ENCODE data around the gene PNLDC1.
"Not testable (repeated sequence)": the region's sequence is repeated elsewhere in the genome, so short reads cannot be mapped to it uniquely, and the experiment has no call there.

PNLDC1 gene

DNA sequence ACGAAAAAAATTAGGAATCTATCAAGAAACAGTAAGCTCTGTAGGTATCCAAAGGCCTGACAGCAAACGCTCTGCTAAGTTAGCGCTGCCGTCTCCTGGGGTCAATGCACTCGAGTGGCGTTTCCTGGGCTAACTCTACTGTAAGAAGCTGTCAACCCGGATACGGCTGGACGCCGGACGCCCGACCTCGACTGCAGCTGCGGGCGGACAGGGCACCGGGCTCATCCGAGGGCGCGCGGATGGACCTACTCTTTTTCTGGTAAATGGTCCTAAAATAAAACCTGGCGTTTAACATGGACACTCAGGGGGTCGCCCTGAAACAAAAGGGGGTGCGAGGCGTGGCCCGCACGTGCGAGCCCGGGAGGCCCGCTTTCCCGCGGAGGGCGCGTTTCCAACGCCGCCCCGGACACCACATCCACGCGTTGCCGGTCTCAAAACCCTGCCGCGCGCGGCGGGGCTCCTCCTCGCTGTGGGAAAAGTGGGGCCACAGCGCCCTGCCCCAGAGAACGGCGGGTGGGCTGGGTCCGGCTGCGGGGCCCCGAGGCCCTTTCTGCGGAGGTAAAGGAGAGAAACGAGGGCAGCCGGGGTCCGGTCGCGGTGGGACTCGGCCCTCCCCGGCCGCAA is 11.2 kb upstream of the PNLDC1 start:
- Histone ChIP-seq H3K27me3 (ENCODE audit: low read depth, low read length) (no peaks in the 10 kb centered on the region), H3K4me1 (ENCODE audit: control insufficient read depth in 1 of 2, insufficient read depth in 2 of 2, low read length in 2 of 2) (peaks cover 22 to 47% of the 10 kb centered on the region in 2 donors), H3K9me3 (ENCODE audit: control insufficient read depth in 1 of 2, low read length in 2 of 2) (no peaks in the 10 kb centered on the region), H3K27ac (ENCODE audit: low read length) (peak overlapping the region; percentile 73), H3K36me3 (ENCODE audit: control insufficient read depth in 1 of 2, insufficient read depth in 2 of 2, low read length in 2 of 2) (peaks cover 22 to 27% of the 10 kb centered on the region in 2 donors), H3K4me3 (ENCODE audit: low read depth in 1 of 2, low read length in 2 of 2) (peak overlapping the region; percentile 96 to 97)

DNA sequence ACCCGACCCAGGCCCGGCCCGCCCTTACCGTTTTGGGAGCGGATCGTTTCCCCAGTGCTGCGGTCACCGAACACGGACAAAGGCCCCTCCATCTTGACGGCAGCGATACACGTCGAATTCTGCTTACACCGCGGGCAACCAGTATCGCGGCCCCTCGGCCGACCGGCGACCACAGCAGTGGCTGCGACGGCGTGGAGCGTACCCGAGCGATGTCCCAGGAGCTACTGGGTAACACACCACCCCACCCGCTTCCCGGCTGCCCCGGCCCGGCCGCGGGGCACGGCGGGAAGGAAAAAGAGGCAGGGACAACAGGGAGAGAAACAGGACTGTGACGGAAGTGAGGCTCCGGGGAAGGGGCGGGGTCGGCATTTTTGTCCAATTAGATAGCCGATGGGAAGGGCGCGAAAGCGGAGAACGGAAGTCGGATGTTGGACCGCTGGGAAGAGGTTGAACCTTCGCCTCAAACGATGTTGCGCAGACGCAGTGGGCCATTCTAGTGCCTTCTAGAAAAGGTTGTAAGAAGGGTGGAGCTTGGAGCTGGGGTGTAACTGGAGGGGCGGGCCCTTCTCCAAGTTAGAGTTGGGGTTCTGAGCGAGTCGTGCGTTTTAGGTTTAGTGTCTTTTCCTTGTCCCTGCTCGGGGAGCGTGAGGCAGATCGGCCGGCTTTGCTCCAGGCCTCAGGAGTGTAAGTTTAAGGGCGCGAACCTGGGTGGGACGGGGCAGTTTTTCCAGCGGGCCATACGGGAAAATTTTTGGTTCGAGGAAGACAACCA is 10.5 kb upstream of the PNLDC1 start, which contains the start of gene TCP1:
Gene TCP1 (minus strand): TSS at position 226 of the 772 bp plus-strand sequence. CDS start 134 bp downstream, at position 92.
- H3K4me1 ChIP-seq (ENCODE audit: control insufficient read depth in 1 of 2, insufficient read depth in 2 of 2, low read length in 2 of 2): peaks cover 22 to 47% of the 10 kb centered on the region in 2 donors

GRCh38 chr6:159790149-159790955 is 9.7 kb upstream of the PNLDC1 start, which contains the start of gene MRPL18:
MRPL18 (plus strand) TSS chr6:159790467; CDS start chr6:159790588, 121 bp downstream.
- Histone ChIP-seq H3K27ac (ENCODE audit: low read length) (peak within 1 kb of the TSS; percentile 98), H3K4me3 (ENCODE audit: low read depth in 1 of 2, low read length in 2 of 2) (peak within 1 kb of the TSS; percentile 96 to 97), H3K36me3 (ENCODE audit: control insufficient read depth in 1 of 2, insufficient read depth in 2 of 2, low read length in 2 of 2) (peaks cover 14% of the 10 kb centered on the region in 2 donors), H3K4me1 (ENCODE audit: control insufficient read depth in 1 of 2, insufficient read depth in 2 of 2, low read length in 2 of 2) (peaks cover 22 to 47% of the 10 kb centered on the region in 2 donors), H3K9me3 (ENCODE audit: control insufficient read depth in 1 of 2, low read length in 2 of 2) (no peaks in the 10 kb centered on the region), H3K27me3 (ENCODE audit: low read depth, low read length) (no peaks in the 10 kb centered on the region)

More for the DNA sequence above, 10.5 kb upstream of the PNLDC1 start, which contains the start of gene TCP1:
- Histone ChIP-seq H3K9me3 (ENCODE audit: control insufficient read depth in 1 of 2, low read length in 2 of 2) (no peaks in the 10 kb centered on the region), H3K4me3 (ENCODE audit: low read depth in 1 of 2, low read length in 2 of 2) (peak within 1 kb of the TSS; percentile 96 to 97), H3K27ac (ENCODE audit: low read length) (peak within 1 kb of the TSS; percentile 98), H3K36me3 (ENCODE audit: control insufficient read depth in 1 of 2, insufficient read depth in 2 of 2, low read length in 2 of 2) (peaks cover 20 to 22% of the 10 kb centered on the region in 2 donors), H3K27me3 (ENCODE audit: low read depth, low read length) (no peaks in the 10 kb centered on the region)

- peak overlapping the region; percentile 98 for H3K27ac ChIP-seq (ENCODE audit: low read length)
- no peaks in the 10 kb centered on the region for H3K27me3 ChIP-seq (ENCODE audit: low read depth, low read length)
- peak overlapping the region; percentile 96 to 97 for H3K4me3 ChIP-seq (ENCODE audit: low read depth in 1 of 2, low read length in 2 of 2)
- H3K9me3 ChIP-seq (ENCODE audit: control insufficient read depth in 1 of 2, low read length in 2 of 2): no peaks in the 10 kb centered on the region
- peaks cover 22 to 44% of the 10 kb centered on the region in 2 donors for H3K4me1 ChIP-seq (ENCODE audit: control insufficient read depth in 1 of 2, insufficient read depth in 2 of 2, low read length in 2 of 2)
- peaks cover 7 to 8% of the 10 kb centered on the region in 2 donors for H3K36me3 ChIP-seq (ENCODE audit: control insufficient read depth in 1 of 2, insufficient read depth in 2 of 2, low read length in 2 of 2)
These were observed 9.0 kb upstream of the PNLDC1 start for GRCh38 chr6:159790956-159791598.

GRCh38 chr6:159794976-159795375 is 5.1 kb upstream of the PNLDC1 start:
- not testable (repeated sequence) for H3K27me3 ChIP-seq (ENCODE audit: low read depth, low read length); H3K9me3 ChIP-seq (ENCODE audit: control insufficient read depth in 1 of 2, low read length in 2 of 2); H3K4me3 ChIP-seq (ENCODE audit: low read depth in 1 of 2, low read length in 2 of 2); H3K27ac ChIP-seq (ENCODE audit: low read length)
- Histone ChIP-seq H3K36me3 (ENCODE audit: control insufficient read depth in 1 of 2, insufficient read depth in 2 of 2, low read length in 2 of 2) (peaks cover 24 to 36% of the 10 kb centered on the region in 2 donors), H3K4me1 (ENCODE audit: control insufficient read depth in 1 of 2, insufficient read depth in 2 of 2, low read length in 2 of 2) (peaks cover 13 to 21% of the 10 kb centered on the region in 2 donors)

DNA sequence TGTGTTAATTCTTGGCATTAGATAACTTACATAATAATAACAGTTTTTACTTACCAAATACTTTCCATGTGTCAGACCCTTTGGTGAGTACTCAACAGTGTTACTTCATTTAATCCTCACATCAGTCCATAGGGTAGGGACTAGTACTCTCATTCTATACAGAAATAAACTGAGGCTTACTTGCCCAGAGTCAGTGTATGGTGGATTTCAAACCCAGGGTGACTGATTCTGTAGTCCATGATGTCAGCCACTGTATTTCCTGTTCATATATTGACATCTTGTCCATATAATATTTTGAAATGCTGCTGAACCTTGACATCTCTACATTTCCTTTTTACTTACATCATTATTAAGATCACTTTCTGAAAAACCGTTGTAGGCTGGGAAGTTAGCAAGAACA is 2.5 kb upstream of the PNLDC1 start:
- H3K9me3 ChIP-seq (ENCODE audit: control insufficient read depth in 1 of 2, low read length in 2 of 2): no peaks in the 10 kb centered on the region
- peaks cover 24 to 40% of the 10 kb centered on the region in 2 donors for H3K36me3 ChIP-seq (ENCODE audit: control insufficient read depth in 1 of 2, insufficient read depth in 2 of 2, low read length in 2 of 2)
- peaks cover 0 to 3% of the 10 kb centered on the region in 2 donors for H3K4me1 ChIP-seq (ENCODE audit: control insufficient read depth in 1 of 2, insufficient read depth in 2 of 2, low read length in 2 of 2)
- H3K27me3 ChIP-seq (ENCODE audit: low read depth, low read length): no peaks in the 10 kb centered on the region
- H3K4me3 ChIP-seq (ENCODE audit: low read depth in 1 of 2, low read length in 2 of 2): no peak overlapping the region
- no peak overlapping the region for H3K27ac ChIP-seq (ENCODE audit: low read length)

- Histone ChIP-seq H3K9me3 (ENCODE audit: control insufficient read depth in 1 of 2, low read length in 2 of 2) (no peaks in the 10 kb centered on the region), H3K27ac (ENCODE audit: low read length) (no peak overlapping the region), H3K36me3 (ENCODE audit: control insufficient read depth in 1 of 2, insufficient read depth in 2 of 2, low read length in 2 of 2) (peaks cover 24 to 33% of the 10 kb centered on the region in 2 donors), H3K4me3 (ENCODE audit: low read depth in 1 of 2, low read length in 2 of 2) (no peak overlapping the region), H3K4me1 (ENCODE audit: control insufficient read depth in 1 of 2, insufficient read depth in 2 of 2, low read length in 2 of 2) (no peaks in the 10 kb centered on the region), H3K27me3 (ENCODE audit: low read depth, low read length) (no peaks in the 10 kb centered on the region)
These were observed 1.9 kb downstream of the PNLDC1 start for GRCh38 chr6:159801935-159802334.

DNA sequence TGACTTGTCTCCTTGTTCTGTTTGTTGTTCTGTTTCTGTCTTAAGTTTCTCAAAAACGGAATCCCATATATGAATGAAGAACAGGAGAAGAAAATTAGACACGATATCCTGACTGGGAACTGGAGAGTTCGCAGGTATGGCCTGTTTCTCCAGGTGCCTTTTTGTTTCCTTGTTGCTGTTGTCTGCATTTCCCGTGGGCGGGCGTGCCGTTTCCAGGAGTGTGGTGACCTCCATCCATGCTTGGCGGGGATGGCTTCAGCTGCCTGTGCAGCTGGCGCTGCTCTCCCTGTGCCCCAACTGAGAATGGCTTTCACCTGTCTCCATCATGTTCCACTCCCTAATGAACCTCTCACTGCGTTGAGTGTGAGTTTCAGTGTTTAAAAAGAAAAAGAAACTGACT is 4.4 kb downstream of the PNLDC1 start:
- no peaks in the 10 kb centered on the region for H3K27me3 ChIP-seq (ENCODE audit: low read depth, low read length)
- H3K4me1 ChIP-seq (ENCODE audit: control insufficient read depth in 1 of 2, insufficient read depth in 2 of 2, low read length in 2 of 2): no peaks in the 10 kb centered on the region
- H3K36me3 ChIP-seq (ENCODE audit: control insufficient read depth in 1 of 2, insufficient read depth in 2 of 2, low read length in 2 of 2): peaks cover 2 to 9% of the 10 kb centered on the region in 2 donors
- H3K9me3 ChIP-seq (ENCODE audit: control insufficient read depth in 1 of 2, low read length in 2 of 2): no peaks in the 10 kb centered on the region
- no peak overlapping the region for H3K27ac ChIP-seq (ENCODE audit: low read length)
- no peak overlapping the region for H3K4me3 ChIP-seq (ENCODE audit: low read depth in 1 of 2, low read length in 2 of 2)

DNA sequence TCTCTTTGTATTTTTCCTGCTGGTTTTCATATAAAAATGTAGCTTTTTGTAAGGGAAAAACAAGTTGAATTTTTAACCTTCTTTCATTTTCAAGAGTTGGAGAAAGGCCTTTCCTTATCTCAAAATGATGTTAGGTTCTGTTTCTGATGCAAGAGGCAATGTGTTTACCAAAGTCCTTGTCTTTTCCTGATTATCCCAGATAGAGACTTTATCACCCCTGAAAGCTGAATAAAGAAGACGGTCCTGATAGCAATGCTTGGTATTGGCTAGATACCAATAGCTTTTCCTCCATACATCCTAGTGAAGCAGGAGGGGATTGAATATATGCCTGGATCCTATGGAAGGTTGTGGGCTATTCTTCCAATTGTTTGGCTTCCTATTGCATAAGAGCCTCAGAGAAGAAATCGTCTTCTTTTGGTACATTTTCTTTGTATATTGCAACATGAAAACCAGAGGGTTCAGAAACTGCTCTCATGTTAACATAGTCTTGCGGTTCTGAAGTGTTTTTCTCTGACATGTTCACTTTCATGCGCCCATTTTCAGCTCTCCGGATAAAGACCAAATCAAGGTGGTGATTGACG is 5.5 kb downstream of the PNLDC1 start:
- no peaks in the 10 kb centered on the region for H3K27me3 ChIP-seq (ENCODE audit: low read depth, low read length)
- no peak overlapping the region for H3K27ac ChIP-seq (ENCODE audit: low read length)
- H3K4me3 ChIP-seq (ENCODE audit: low read depth in 1 of 2, low read length in 2 of 2): no peak overlapping the region
- H3K4me1 ChIP-seq (ENCODE audit: control insufficient read depth in 1 of 2, insufficient read depth in 2 of 2, low read length in 2 of 2): no peaks in the 10 kb centered on the region
- H3K36me3 ChIP-seq (ENCODE audit: control insufficient read depth in 1 of 2, insufficient read depth in 2 of 2, low read length in 2 of 2): no peaks in the 10 kb centered on the region
- no peaks in the 10 kb centered on the region for H3K9me3 ChIP-seq (ENCODE audit: control insufficient read depth in 1 of 2, low read length in 2 of 2)

- H3K4me3 ChIP-seq (ENCODE audit: low read depth in 1 of 2, low read length in 2 of 2): no peak overlapping the region
- H3K27ac ChIP-seq (ENCODE audit: low read length): no peak overlapping the region
These were observed 6.0 kb downstream of the PNLDC1 start for GRCh38 chr6:159806021-159806458.

More at GRCh38 chr6:159806021-159806458, 6.0 kb downstream of the PNLDC1 start:
- H3K36me3 ChIP-seq (ENCODE audit: control insufficient read depth in 1 of 2, insufficient read depth in 2 of 2, low read length in 2 of 2): no peaks in the 10 kb centered on the region
- no peaks in the 10 kb centered on the region for H3K9me3 ChIP-seq (ENCODE audit: control insufficient read depth in 1 of 2, low read length in 2 of 2)
- no peaks in the 10 kb centered on the region for H3K27me3 ChIP-seq (ENCODE audit: low read depth, low read length)
- H3K4me1 ChIP-seq (ENCODE audit: control insufficient read depth in 1 of 2, insufficient read depth in 2 of 2, low read length in 2 of 2): no peaks in the 10 kb centered on the region
